ENCODE results near the gene SUCLG2.

Gene SUCLG2

GRCh38 chr3:67497746-67498145 lies 156.7 kb downstream of the SUCLG2 start:
- no peak for DNase-seq

GRCh38 chr3:67495751-67496150 lies 158.7 kb downstream of the SUCLG2 start:
- no peak for DNase-seq

GRCh38 chr3:67493808-67494207 lies 160.6 kb downstream of the SUCLG2 start:
- DNase-seq: no peak

GRCh38 chr3:67490658-67491057 lies 163.8 kb downstream of the SUCLG2 start:
- no peak for DNase-seq

- no peak for DNase-seq
Measured at GRCh38 chr3:67489816-67490215, 164.6 kb downstream of the SUCLG2 start.

GRCh38 chr3:67487564-67488114 lies 166.8 kb downstream of the SUCLG2 start:
- no peak for DNase-seq

GRCh38 chr3:67486883-67487282 lies 167.5 kb downstream of the SUCLG2 start:
- DNase-seq: no peak

GRCh38 chr3:67484085-67484484 lies 170.3 kb downstream of the SUCLG2 start:
- no peak for DNase-seq

GRCh38 chr3:67481126-67481525 lies 173.3 kb downstream of the SUCLG2 start:
- no peak for DNase-seq

- DNase-seq: no peak
Measured at GRCh38 chr3:67478423-67478822, 176.0 kb downstream of the SUCLG2 start.

- no peak for DNase-seq
Measured at GRCh38 chr3:67474311-67474710, 180.1 kb downstream of the SUCLG2 start.

- no peak for DNase-seq
Measured at GRCh38 chr3:67472674-67473201, 181.7 kb downstream of the SUCLG2 start.

- no peak for DNase-seq
Measured at GRCh38 chr3:67470207-67470606, 184.2 kb downstream of the SUCLG2 start.

- DNase-seq: no peak
Measured at GRCh38 chr3:67468511-67468910, 185.9 kb downstream of the SUCLG2 start.

GRCh38 chr3:67463656-67464055 lies 190.8 kb downstream of the SUCLG2 start:
- no peak for DNase-seq

GRCh38 chr3:67462187-67462586 lies 192.2 kb downstream of the SUCLG2 start:
- DNase-seq: no peak

- DNase-seq: no peak
Measured at GRCh38 chr3:67461667-67462142, 192.7 kb downstream of the SUCLG2 start.

- no peak for DNase-seq
Measured at GRCh38 chr3:67460841-67461510, 193.4 kb downstream of the SUCLG2 start.

GRCh38 chr3:67459796-67460195 lies 194.6 kb downstream of the SUCLG2 start:
- DNase-seq: no peak

- no peak for DNase-seq
Measured at GRCh38 chr3:67458896-67459530, 195.4 kb downstream of the SUCLG2 start.

GRCh38 chr3:67458408-67458807 lies 196.0 kb downstream of the SUCLG2 start:
- no peak for DNase-seq

- DNase-seq: no peak
Measured at GRCh38 chr3:67453628-67454027, 200.8 kb downstream of the SUCLG2 start.

- DNase-seq: no peak
Measured at GRCh38 chr3:67450153-67450552, 204.3 kb downstream of the SUCLG2 start.

GRCh38 chr3:67447393-67447792 lies 207.0 kb downstream of the SUCLG2 start:
- DNase-seq: no peak

Data from CD4-positive, alpha-beta T cell treated with Interferon gamma for 1 hour (primary cell).